Lower lobe of right lung (tissue), 2 donors: ENCODE measurements around the gene H19. TPM values are rescaled to one million over a fixed set of nuclear protein-coding genes. Genes with fewer than 3 reads are reported as not detected.

ENCODE experiments used
- ATAC-seq, 2 donors: fragments of 200-7000 bp; cut with Tn5 transposase; one replicate each; pipeline ENCODE4 v1.9.1; 2020 to 2022; ENCODE audit warnings: mild to moderate bottlenecking in 2 of 2, moderate library complexity in 2 of 2
- DNase-seq: peaks from one replicate; pipeline ENCODE4 v3.0.0-alpha.2; 2020
- H3K27ac ChIP-seq: fragments of 200-600 bp; one replicate; pipeline ENCODE4 v1.8.0; 2022
- H3K27me3 ChIP-seq: fragments of 200-600 bp; one replicate; pipeline ENCODE4 v1.8.0; 2022; ENCODE audit warnings: low read depth
- H3K36me3 ChIP-seq: fragments of 200-600 bp; one replicate; pipeline ENCODE4 v1.8.0; 2022; ENCODE audit warnings: mild to moderate bottlenecking
- H3K4me1 ChIP-seq: fragments of 200-600 bp; one replicate; pipeline ENCODE4 v1.8.0; 2022
- H3K4me3 ChIP-seq: fragments of 200-600 bp; one replicate; pipeline ENCODE4 v1.8.0; 2022; ENCODE audit warnings: mild to moderate bottlenecking
- H3K9me3 ChIP-seq: fragments of 200-600 bp; one replicate; pipeline ENCODE4 v1.8.0; 2022
- CTCF ChIP-seq: fragments of 200-600 bp; IDR thresholded peaks from one replicate; pipeline ENCODE4 v1.8.0; 2022; ENCODE audit warnings: antibody characterized with exemption, mild to moderate bottlenecking
- intact Hi-C: fragments of 100-400 bp; cut with DNase I; formaldehyde crosslinking; loops from one replicate; pipeline ENCODE4 v1.11.0; 2022
- total RNA-seq: library from RNA; stranded (reverse); fragmentation: NEBNext Ultra II Directional; extraction: Animal tissue kit (Norgen Biotek cat#: 25700); gene quantifications from one replicate; pipeline ENCODE4 v1.2.1, GENCODE V29; 2021
- donor health status: DM: no; HTN: yes; CAD: no; lungs with severe emphysema.

Gene H19
- total RNA-seq, 1 donor from 2014 or later, result 87.6 TPM

- no peaks in the 10 kb centered on the region for H3K36me3 ChIP-seq
- no peaks in the 10 kb centered on the region for H3K4me1 ChIP-seq
- no peaks in the 10 kb centered on the region for H3K27me3 ChIP-seq
- intact Hi-C loops, result no loop called here
- DNase-seq (no peak), ATAC-seq (no peak)
- no peak overlapping the region for H3K4me3 ChIP-seq
- H3K9me3 ChIP-seq, result no peaks in the 10 kb centered on the region
- H3K27ac ChIP-seq, result no peak overlapping the region
- TF ChIP-seq CTCF, result no peak
These were observed 5.5 kb downstream of the H19 start for GRCh38 chr11:1992111-1992510.

GRCh38 chr11:1990872-1991578, 6.6 kb downstream of the H19 start:
- Histone ChIP-seq H3K36me3 (no peaks in the 10 kb centered on the region), H3K4me1 (no peaks in the 10 kb centered on the region)
- DNase-seq, result no peak

GRCh38 chr11:1989953-1990352, 7.7 kb downstream of the H19 start:
- intact Hi-C loops, result no loop called here
- Histone ChIP-seq H3K27ac (no peak overlapping the region), H3K4me1 (no peaks in the 10 kb centered on the region), H3K36me3 (no peaks in the 10 kb centered on the region), H3K27me3 (no peaks in the 10 kb centered on the region), H3K4me3 (no peak overlapping the region), H3K9me3 (no peaks in the 10 kb centered on the region)
- DNase-seq (no peak), ATAC-seq (no peak)
- no peak for TF ChIP-seq CTCF

More at GRCh38 chr11:1990872-1991578, 6.6 kb downstream of the H19 start:
- no peak for ATAC-seq
- no peak for TF ChIP-seq CTCF
- intact Hi-C loops, result no loop called here
- H3K9me3 ChIP-seq, result no peaks in the 10 kb centered on the region
- H3K4me3 ChIP-seq, result no peak overlapping the region
- H3K27ac ChIP-seq, result no peak overlapping the region
- no peaks in the 10 kb centered on the region for H3K27me3 ChIP-seq

GRCh38 chr11:1988667-1989317, 8.8 kb downstream of the H19 start:
- Histone ChIP-seq H3K9me3 (no peaks in the 10 kb centered on the region), H3K27ac (no peak overlapping the region), H3K4me3 (no peak overlapping the region), H3K36me3 (no peaks in the 10 kb centered on the region), H3K4me1 (no peaks in the 10 kb centered on the region), H3K27me3 (no peaks in the 10 kb centered on the region)
- intact Hi-C loops, result no loop called here
- DNase-seq, result peak; percentile 8
- TF ChIP-seq CTCF, result no peak
- ATAC-seq, result peak in 1 of 2 donors; percentile 36

GRCh38 chr11:1988174-1988573, 9.5 kb downstream of the H19 start:
- ATAC-seq, result no peak
- intact Hi-C loops, result no loop called here
- H3K27ac ChIP-seq, result no peak overlapping the region

More at GRCh38 chr11:1988174-1988573, 9.5 kb downstream of the H19 start:
- no peak for TF ChIP-seq CTCF
- DNase-seq, result no peak
- H3K27me3 ChIP-seq, result no peaks in the 10 kb centered on the region
- H3K4me3 ChIP-seq, result no peak overlapping the region
- no peaks in the 10 kb centered on the region for H3K9me3 ChIP-seq
- H3K4me1 ChIP-seq, result no peaks in the 10 kb centered on the region
- H3K36me3 ChIP-seq, result no peaks in the 10 kb centered on the region
